ENCODE measurements around the gene VPS37B. TPM values are rescaled to one million over a fixed set of nuclear protein-coding genes. Genes with fewer than 3 reads are reported as not detected.

The VPS37B gene
- total RNA-seq, 1 experiment from 2014 or later: 104 TPM

- no peak overlapping the region for H3K27ac Mint-ChIP-seq (ENCODE audit: unreplicated experiment)
- H3K4me1 Mint-ChIP-seq (ENCODE audit: low read depth, unreplicated experiment): peaks cover 35% of the 10 kb centered on the region
- H3K36me3 Mint-ChIP-seq (ENCODE audit: insufficient read depth, unreplicated experiment): peaks cover 40% of the 10 kb centered on the region
- H3K9me3 Mint-ChIP-seq (ENCODE audit: low read depth, unreplicated experiment): no peaks in the 10 kb centered on the region
- H3K27me3 Mint-ChIP-seq (ENCODE audit: unreplicated experiment): no peaks in the 10 kb centered on the region
- CTCF ChIA-PET: interaction anchor here (0.6 kb wide), 1 partner anchor 113 kb away, joined by 7 read pairs; no protein-coding TSS in a partner anchor
- intact Hi-C loops (cut with micrococcal nuclease; ENCODE audit: unreplicated experiment): no loop called here
- TF ChIP-seq CTCF (IDR thresholded peaks at IDR 0.05; ENCODE audit: unreplicated experiment): no peak
- BruUV-seq (replicated peaks): no TSS peak
- no peak overlapping the region for H3K4me3 Mint-ChIP-seq (ENCODE audit: low read depth, unreplicated experiment)
- no peak for DNase-seq
These were observed 50.7 kb downstream of the VPS37B start for GRCh38 chr12:122845041-122845864.

- CTCF ChIA-PET: no interaction called here
- intact Hi-C loops (cut with micrococcal nuclease; ENCODE audit: unreplicated experiment): no loop called here
- H3K36me3 Mint-ChIP-seq (ENCODE audit: insufficient read depth, unreplicated experiment): peaks cover 42% of the 10 kb centered on the region
- no TSS peak for BruUV-seq (replicated peaks)
- no peaks in the 10 kb centered on the region for H3K9me3 Mint-ChIP-seq (ENCODE audit: low read depth, unreplicated experiment)
- no peaks in the 10 kb centered on the region for H3K27me3 Mint-ChIP-seq (ENCODE audit: unreplicated experiment)
- no peak for TF ChIP-seq CTCF (IDR thresholded peaks at IDR 0.05; ENCODE audit: unreplicated experiment)
- peaks cover 41% of the 10 kb centered on the region for H3K4me1 Mint-ChIP-seq (ENCODE audit: low read depth, unreplicated experiment)
- no peak overlapping the region for H3K4me3 Mint-ChIP-seq (ENCODE audit: low read depth, unreplicated experiment)
- DNase-seq: no peak
- no peak overlapping the region for H3K27ac Mint-ChIP-seq (ENCODE audit: unreplicated experiment)
These were observed 51.5 kb downstream of the VPS37B start for GRCh38 chr12:122844366-122844971.

DNA sequence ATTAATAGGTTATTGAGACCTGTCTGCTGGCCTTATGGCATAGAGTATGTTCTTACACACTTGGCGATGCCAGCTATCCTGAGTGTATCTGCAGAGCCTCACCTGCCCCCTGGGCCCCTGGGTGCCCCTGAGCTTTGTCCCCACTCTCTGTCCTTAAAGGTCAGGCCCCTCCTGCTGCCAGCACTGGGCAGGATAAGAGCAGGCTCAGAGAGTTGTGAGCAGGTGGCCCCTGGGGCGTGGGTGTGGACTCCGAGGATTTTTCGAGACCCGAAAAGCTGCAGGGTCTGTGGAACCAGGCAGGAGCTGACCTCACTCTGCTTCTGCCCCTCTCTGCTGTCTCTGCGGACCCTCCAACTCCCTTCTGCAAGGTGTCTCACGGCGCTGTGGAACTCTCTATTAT, 52.5 kb downstream of the VPS37B start:
- intact Hi-C loops (cut with micrococcal nuclease; ENCODE audit: unreplicated experiment): no loop called here
- Mint-ChIP-seq H3K27ac (ENCODE audit: unreplicated experiment) (no peak overlapping the region), H3K9me3 (ENCODE audit: low read depth, unreplicated experiment) (no peaks in the 10 kb centered on the region), H3K27me3 (ENCODE audit: unreplicated experiment) (no peaks in the 10 kb centered on the region), H3K36me3 (ENCODE audit: insufficient read depth, unreplicated experiment) (peaks cover 46% of the 10 kb centered on the region), H3K4me3 (ENCODE audit: low read depth, unreplicated experiment) (no peak overlapping the region), H3K4me1 (ENCODE audit: low read depth, unreplicated experiment) (peaks cover 51% of the 10 kb centered on the region)
- CTCF ChIA-PET: interaction anchor here (0.9 kb wide), 1 partner anchor 34 kb away, joined by 3 read pairs; no protein-coding TSS in a partner anchor
- TF ChIP-seq CTCF (IDR thresholded peaks at IDR 0.05; ENCODE audit: unreplicated experiment): no peak
- DNase-seq: no peak
- BruUV-seq (replicated peaks): no TSS peak

DNA sequence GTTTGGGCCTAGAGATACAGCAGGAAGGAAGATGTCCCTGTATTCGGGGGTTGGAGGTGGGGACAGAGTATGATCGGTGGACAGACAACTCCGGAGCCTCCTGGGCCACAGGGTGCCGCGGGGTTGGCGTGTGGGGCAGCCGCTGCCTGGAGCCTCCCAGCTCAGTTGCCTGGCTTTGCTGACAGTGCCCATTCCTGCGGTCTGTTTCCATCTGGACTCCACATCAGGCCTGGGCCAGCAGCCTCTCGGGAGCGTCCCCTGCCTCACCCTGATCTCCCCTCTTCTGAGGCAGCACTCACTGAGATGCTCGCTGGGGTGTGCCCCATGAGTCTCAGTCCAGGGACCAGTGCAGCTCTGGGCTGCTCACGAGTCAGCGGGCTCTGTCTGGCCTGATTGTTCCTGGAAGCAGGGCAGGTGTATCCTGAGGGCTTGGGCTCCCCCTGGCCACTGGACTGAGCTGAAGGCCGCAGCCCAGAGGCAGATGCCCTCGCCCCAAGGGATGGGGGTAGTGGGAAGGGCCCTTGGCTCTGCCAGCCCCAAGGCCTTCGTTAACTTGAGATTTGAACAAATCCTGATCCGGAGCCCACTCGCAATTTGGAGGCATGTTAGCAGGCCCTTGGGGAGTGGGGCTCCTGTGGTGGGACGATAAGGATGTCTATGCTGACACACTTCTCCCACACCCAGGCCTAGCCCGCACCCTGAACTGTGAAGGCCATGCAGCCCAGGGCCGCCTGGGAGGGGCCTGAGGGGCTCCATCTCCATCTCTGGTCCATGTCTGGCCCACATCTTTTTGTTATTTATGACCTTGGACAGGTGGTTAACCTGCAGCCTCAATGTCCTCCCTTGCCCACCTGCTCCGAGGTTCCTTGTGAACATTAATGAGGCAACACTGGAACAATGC, 53.2 kb downstream of the VPS37B start:
- H3K27ac Mint-ChIP-seq (ENCODE audit: unreplicated experiment): no peak overlapping the region
- DNase-seq: no peak
- H3K4me3 Mint-ChIP-seq (ENCODE audit: low read depth, unreplicated experiment): no peak overlapping the region
- peaks cover 58% of the 10 kb centered on the region for H3K4me1 Mint-ChIP-seq (ENCODE audit: low read depth, unreplicated experiment)
- CTCF ChIA-PET: interaction anchor here (0.9 kb wide), 1 partner anchor 34 kb away, joined by 3 read pairs; no protein-coding TSS in a partner anchor
- BruUV-seq (replicated peaks): no TSS peak
- TF ChIP-seq CTCF (IDR thresholded peaks at IDR 0.05; ENCODE audit: unreplicated experiment): no peak
- intact Hi-C loops (cut with micrococcal nuclease; ENCODE audit: unreplicated experiment): no loop called here
- peaks cover 46% of the 10 kb centered on the region for H3K36me3 Mint-ChIP-seq (ENCODE audit: insufficient read depth, unreplicated experiment)
- no peaks in the 10 kb centered on the region for H3K9me3 Mint-ChIP-seq (ENCODE audit: low read depth, unreplicated experiment)
- no peaks in the 10 kb centered on the region for H3K27me3 Mint-ChIP-seq (ENCODE audit: unreplicated experiment)
